ENCODE results near the gene LACRT. TPM values are rescaled to one million over a fixed set of nuclear protein-coding genes. Genes with fewer than 3 reads are reported as not detected.

LACRT gene
- total and polyA plus RNA-seq, 9 of the 15 experiments (the other 6 are each of a cell fraction or from before 2014, with no cell fraction given): not detected

GRCh38 chr12:54588110-54588889, 46.4 kb downstream of the LACRT start, which contains the start of gene PPP1R1A (continued):
- no peak for TF ChIP-seq GTF3C2 (IDR thresholded peaks at IDR 0.05; ENCODE audit: borderline replicate concordance, extremely low read depth, insufficient read length)
- no peak for TF ChIP-seq NR0B1 (IDR thresholded peaks at IDR 0.05; ENCODE audit: partially characterized antibody)
- no peak for TF ChIP-seq DNMT1 (IDR thresholded peaks at IDR 0.05)
- no peak for TF ChIP-seq SMAD4 (CRISPR knock-in tag; conservative IDR thresholded peaks at IDR 0.05)
- TF ChIP-seq CEBPB (tag; IDR thresholded peaks at IDR 0.05): no peak
- peak; percentile 31; the same call in 1 of the 2 replicates for TF ChIP-seq VEZF1 (CRISPR knock-in tag; IDR thresholded peaks at IDR 0.05)
- TF ChIP-seq ZBTB12 (CRISPR knock-in tag; IDR thresholded peaks at IDR 0.05): no peak

Data from K562 (cell line).